HG03139 (cell line): ENCODE measurements around the gene TTC27.
"Not testable (repeated sequence)": the region's sequence is repeated elsewhere in the genome, so short reads cannot be mapped to it uniquely, and the experiment has no call there.

Experiments
- ATAC-seq: cut with Tn5 transposase; IDR thresholded peaks from one replicate; pipeline ENCODE4 v1.9.1; 2021; ENCODE audit not compliant: unreplicated experiment

TTC27 gene

GRCh38 chr2:32718752-32719151 lies 90.9 kb downstream of the TTC27 start:
- no peak for ATAC-seq

GRCh38 chr2:32719430-32719829 lies 91.6 kb downstream of the TTC27 start:
- no peak for ATAC-seq

GRCh38 chr2:32719933-32720716 lies 92.3 kb downstream of the TTC27 start:
- no peak for ATAC-seq

GRCh38 chr2:32720771-32721170 lies 92.9 kb downstream of the TTC27 start:
- ATAC-seq: no peak

- ATAC-seq: no peak
Measured at GRCh38 chr2:32721376-32721775, 93.5 kb downstream of the TTC27 start.

GRCh38 chr2:32723467-32724079 lies 95.7 kb downstream of the TTC27 start:
- no peak for ATAC-seq

GRCh38 chr2:32726678-32727077 lies 98.8 kb downstream of the TTC27 start:
- not testable (repeated sequence) for ATAC-seq

- ATAC-seq: no peak
Measured at GRCh38 chr2:32727157-32727556, 99.3 kb downstream of the TTC27 start.

GRCh38 chr2:32730958-32731357 lies 103.1 kb downstream of the TTC27 start:
- ATAC-seq: not testable (repeated sequence)

- no peak for ATAC-seq
Measured at GRCh38 chr2:32732120-32732519, 104.3 kb downstream of the TTC27 start.

- ATAC-seq: no peak
Measured at GRCh38 chr2:32732912-32733472, 105.1 kb downstream of the TTC27 start.

GRCh38 chr2:32735348-32735747 lies 107.5 kb downstream of the TTC27 start:
- ATAC-seq: no peak

GRCh38 chr2:32738939-32739338 lies 111.1 kb downstream of the TTC27 start:
- ATAC-seq: no peak

GRCh38 chr2:32739664-32740063 lies 111.8 kb downstream of the TTC27 start:
- no peak for ATAC-seq

GRCh38 chr2:32741575-32741974 lies 113.7 kb downstream of the TTC27 start:
- no peak for ATAC-seq

GRCh38 chr2:32742376-32742775 lies 114.5 kb downstream of the TTC27 start:
- ATAC-seq: no peak

- ATAC-seq: no peak
Measured at GRCh38 chr2:32743480-32744236, 115.8 kb downstream of the TTC27 start.

GRCh38 chr2:32745191-32745590 lies 117.3 kb downstream of the TTC27 start:
- ATAC-seq: no peak

GRCh38 chr2:32745675-32746074 lies 117.8 kb downstream of the TTC27 start:
- no peak for ATAC-seq

GRCh38 chr2:32746669-32747068 lies 118.8 kb downstream of the TTC27 start:
- no peak for ATAC-seq

GRCh38 chr2:32748158-32748557 lies 120.3 kb downstream of the TTC27 start:
- no peak for ATAC-seq

- ATAC-seq: no peak
Measured at GRCh38 chr2:32750880-32751279, 123.0 kb downstream of the TTC27 start.
